Tibial nerve (tissue), 4 donors: ENCODE data around the gene POU1F1.

Experiments used
- CTCF ChIP-seq, 5 experiments: fragments of 200-600 bp in 3 of 5; fragments of 450-650 bp in 2 of 5; sonication (generic) in 3 of 5; IDR thresholded peaks; one replicate each; pipeline ENCODE4 v1.5.1; 2016 to 2019; ENCODE audit warnings: antibody characterized with exemption in 5 of 5, mild to moderate bottlenecking in 3 of 5, moderate library complexity in 2 of 5
- EP300 ChIP-seq, 2 donors: sonication (generic); formaldehyde crosslinking; IDR thresholded peaks; one replicate each; pipeline ENCODE4 v1.6.1; 2017; ENCODE audit warnings: antibody characterized with exemption in 2 of 2, mild to moderate bottlenecking in 1 of 2
- POLR2A ChIP-seq, 2 donors: fragments of 450-650 bp; IDR thresholded peaks; one replicate each; pipeline ENCODE4 v1.6.1; 2017; ENCODE audit warnings: antibody characterized with exemption in 2 of 2, mild to moderate bottlenecking in 2 of 2, moderate library complexity in 2 of 2

GRCh38 chr3:87287011-87287410, 10.6 kb upstream of the POU1F1 start:
- TF ChIP-seq POLR2A (IDR thresholded peaks at IDR 0.05) (no peak), EP300 (IDR thresholded peaks at IDR 0.05) (no peak), CTCF (IDR thresholded peaks at IDR 0.05) (no peak)
